CD4-positive, alpha-beta T cell treated with Interleukin-10 for 1 hour (primary cell): ENCODE data around the gene SPSB3.
A peak's percentile ranks its signal among the peaks of the same experiment; 100 is the strongest.
"Not testable (repeated sequence)": the region's sequence is repeated elsewhere in the genome, so short reads cannot be mapped to it uniquely, and the experiment has no call there.

Experiments
- DNase-seq: peaks from one replicate; pipeline ENCODE4 v3.0.0-alpha.2; 2020

SPSB3 gene

GRCh38 chr16:1816396-1817275 lies 34.3 kb upstream of the SPSB3 start:
- no peak for DNase-seq

- DNase-seq = no peak
Observed at GRCh38 chr16:1815461-1815860, 33.1 kb upstream of the SPSB3 start.

- peak; percentile 39 for DNase-seq
Observed at GRCh38 chr16:1812732-1813163, 30.4 kb upstream of the SPSB3 start.

- DNase-seq = no peak
Observed at GRCh38 chr16:1810536-1810935, 28.2 kb upstream of the SPSB3 start.

GRCh38 chr16:1810106-1810505 lies 27.7 kb upstream of the SPSB3 start:
- DNase-seq = no peak

GRCh38 chr16:1809281-1809801 lies 27.0 kb upstream of the SPSB3 start:
- no peak for DNase-seq

GRCh38 chr16:1808691-1809090 lies 26.3 kb upstream of the SPSB3 start:
- DNase-seq = no peak

- no peak for DNase-seq
Observed at GRCh38 chr16:1807626-1808025, 25.3 kb upstream of the SPSB3 start.

GRCh38 chr16:1800701-1801100 lies 18.3 kb upstream of the SPSB3 start:
- DNase-seq = no peak

- DNase-seq = not testable (repeated sequence)
Observed at GRCh38 chr16:1799263-1799662, 16.9 kb upstream of the SPSB3 start.

- DNase-seq = no peak
Observed at GRCh38 chr16:1794908-1795666, 12.7 kb upstream of the SPSB3 start.

- no peak for DNase-seq
Observed at GRCh38 chr16:1794221-1794871, 12.0 kb upstream of the SPSB3 start.

- DNase-seq = no peak
Observed at GRCh38 chr16:1793578-1794220, 11.3 kb upstream of the SPSB3 start, which contains the start of gene IGFALS. TSS of gene IGFALS (minus strand) at chr16:1793705. CDS start at chr16:1793652, 53 bp downstream.

GRCh38 chr16:1792836-1793577 lies 10.6 kb upstream of the SPSB3 start:
- DNase-seq = no peak

GRCh38 chr16:1791943-1792812 lies 9.8 kb upstream of the SPSB3 start:
- no peak for DNase-seq

GRCh38 chr16:1791256-1791942 lies 9.0 kb upstream of the SPSB3 start:
- DNase-seq = no peak

- DNase-seq = no peak
Observed at GRCh38 chr16:1790611-1791255, 8.4 kb upstream of the SPSB3 start.

GRCh38 chr16:1790261-1790610 lies 7.9 kb upstream of the SPSB3 start:
- DNase-seq = no peak

- DNase-seq = no peak
Observed at GRCh38 chr16:1789643-1790045, 7.3 kb upstream of the SPSB3 start.

GRCh38 chr16:1788708-1789100 lies 6.3 kb upstream of the SPSB3 start:
- DNase-seq = no peak
